Omental fat pad (tissue), 4 donors: ENCODE data around the gene KCNIP4. TPM values are rescaled to one million over a fixed set of nuclear protein-coding genes. Genes with fewer than 3 reads are reported as not detected.

Source experiments
- ATAC-seq: fragments of 150-250 bp; one replicate; pipeline ENCODE4 v1.9.1; 2016; ENCODE audit warnings: mild to moderate bottlenecking, moderate library complexity; ENCODE audit not compliant: low FRiP score
- DNase-seq: peaks from one replicate; pipeline ENCODE4 v3.0.0-alpha.2; 2019; ENCODE audit warnings: low spot score
- CTCF ChIP-seq, 3 donors: fragments of 450-650 bp; IDR thresholded peaks; one replicate each; pipeline ENCODE4 v1.5.1; 2016 to 2017; ENCODE audit warnings: antibody characterized with exemption in 3 of 3, mild to moderate bottlenecking in 3 of 3, moderate library complexity in 2 of 3
- total RNA-seq, 4 donors: library from RNA; depleted of rRNA; stranded (reverse); fragments of >200 nt; gene quantifications; one replicate each; pipeline ENCODE4 v1.1.0, GENCODE V29; 2016

KCNIP4 gene
- total RNA-seq, 4 donors from 2014 or later, result 0.37 TPM; not detected in 3

- DNase-seq (no peak), ATAC-seq (no peak)
- TF ChIP-seq CTCF (IDR thresholded peaks at IDR 0.05), result no peak
Observed at GRCh38 chr4:21092531-21092930, 856.0 kb downstream of the KCNIP4 start.

GRCh38 chr4:21090094-21090666 lies 858.4 kb downstream of the KCNIP4 start:
- TF ChIP-seq CTCF (IDR thresholded peaks at IDR 0.05), result no peak
- no peak for DNase-seq
- ATAC-seq, result no peak

GRCh38 chr4:21083413-21083812 lies 865.2 kb downstream of the KCNIP4 start:
- no peak for TF ChIP-seq CTCF (IDR thresholded peaks at IDR 0.05)
- DNase-seq (no peak), ATAC-seq (no peak)

GRCh38 chr4:21077967-21078366 lies 870.6 kb downstream of the KCNIP4 start:
- no peak for ATAC-seq
- TF ChIP-seq CTCF (IDR thresholded peaks at IDR 0.05), result no peak
- no peak for DNase-seq

GRCh38 chr4:21067351-21067750 lies 881.2 kb downstream of the KCNIP4 start:
- no peak for ATAC-seq
- no peak for TF ChIP-seq CTCF (IDR thresholded peaks at IDR 0.05)
- DNase-seq, result no peak

GRCh38 chr4:21061902-21062301 lies 886.7 kb downstream of the KCNIP4 start:
- ATAC-seq (no peak), DNase-seq (no peak)
- no peak for TF ChIP-seq CTCF (IDR thresholded peaks at IDR 0.05)

- TF ChIP-seq CTCF (IDR thresholded peaks at IDR 0.05), result no peak
- ATAC-seq (no peak), DNase-seq (no peak)
Observed at GRCh38 chr4:21046141-21046540, 902.4 kb downstream of the KCNIP4 start.
